ENCODE data around the gene PIGV.

DNA sequence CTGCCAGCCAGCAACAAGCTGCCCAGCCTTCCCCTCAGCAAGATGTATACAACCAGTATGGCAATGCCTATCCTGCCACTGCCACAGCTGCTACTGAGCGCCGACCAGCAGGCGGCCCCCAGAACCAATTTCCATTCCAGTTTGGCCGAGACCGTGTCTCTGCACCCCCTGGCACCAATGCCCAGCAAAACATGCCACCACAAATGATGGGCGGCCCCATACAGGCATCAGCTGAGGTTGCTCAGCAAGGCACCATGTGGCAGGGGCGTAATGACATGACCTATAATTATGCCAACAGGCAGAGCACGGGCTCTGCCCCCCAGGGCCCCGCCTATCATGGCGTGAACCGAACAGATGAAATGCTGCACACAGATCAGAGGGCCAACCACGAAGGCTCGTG is 13.3 kb upstream of the PIGV start:
- TF ChIP-seq, protein P1, sequence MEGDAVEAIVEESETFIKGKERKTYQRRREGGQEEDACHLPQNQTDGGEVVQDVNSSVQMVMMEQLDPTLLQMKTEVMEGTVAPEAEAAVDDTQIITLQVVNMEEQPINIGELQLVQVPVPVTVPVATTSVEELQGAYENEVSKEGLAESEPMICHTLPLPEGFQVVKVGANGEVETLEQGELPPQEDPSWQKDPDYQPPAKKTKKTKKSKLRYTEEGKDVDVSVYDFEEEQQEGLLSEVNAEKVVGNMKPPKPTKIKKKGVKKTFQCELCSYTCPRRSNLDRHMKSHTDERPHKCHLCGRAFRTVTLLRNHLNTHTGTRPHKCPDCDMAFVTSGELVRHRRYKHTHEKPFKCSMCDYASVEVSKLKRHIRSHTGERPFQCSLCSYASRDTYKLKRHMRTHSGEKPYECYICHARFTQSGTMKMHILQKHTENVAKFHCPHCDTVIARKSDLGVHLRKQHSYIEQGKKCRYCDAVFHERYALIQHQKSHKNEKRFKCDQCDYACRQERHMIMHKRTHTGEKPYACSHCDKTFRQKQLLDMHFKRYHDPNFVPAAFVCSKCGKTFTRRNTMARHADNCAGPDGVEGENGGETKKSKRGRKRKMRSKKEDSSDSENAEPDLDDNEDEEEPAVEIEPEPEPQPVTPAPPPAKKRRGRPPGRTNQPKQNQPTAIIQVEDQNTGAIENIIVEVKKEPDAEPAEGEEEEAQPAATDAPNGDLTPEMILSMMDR (conservative IDR thresholded peaks at IDR 0.05), result no peak
- TF ChIP-seq ZFX (IDR thresholded peaks at IDR 0.05), result no peak

Data from C4-2B (cell line).